IMR-90 (cell line): Measurements from ENCODE around the gene PLCD1. TPM values are rescaled to one million over a fixed set of nuclear protein-coding genes. Genes with fewer than 3 reads are reported as not detected.

ENCODE experiments used
- ATAC-seq: fragments of 200-7000 bp; cut with Tn5 transposase; 2 replicates; pipeline ENCODE4 v1.9.1; 2020; ENCODE audit warnings: low read depth, mild to moderate bottlenecking, moderate library complexity
- BruUV-seq: library from RNA; stranded (reverse); fragments of 400-500 nt; replicated peaks from 2 replicates; lab custom pipeline; 2021; lab: Mats Ljungman, UMichigan
- CTCF ChIA-PET: fragments of 300-600 bp; formaldehyde crosslinking; extraction: SDS; loops from one replicate; lab custom pipeline; 2021; ENCODE audit warnings: antibody characterized with exemption; lab: Yijun Ruan, JAX
- POLR2A ChIA-PET: fragments of 300-600 bp; sonication (Branson Sonifier 250); formaldehyde crosslinking; loops from one replicate; lab custom pipeline; 2022; ENCODE audit warnings: antibody characterized with exemption; ENCODE audit not compliant: unreplicated experiment; lab: Charles Lee
- DNase-seq: peaks from one replicate; pipeline ENCODE4 v3.0.0; 2013
- H2AFZ ChIP-seq: replicated peaks from 2 replicates; pipeline ENCODE3; 2013; ENCODE audit warnings: low read length, mild to moderate bottlenecking; ENCODE audit not compliant: poor library complexity
- H2AK5ac ChIP-seq: 2 replicates; pipeline ENCODE4 v1.6.1; 2013; ENCODE audit warnings: low read depth, low read length, inconsistent platforms
- H2AK9ac ChIP-seq: replicated peaks from 2 replicates; pipeline ENCODE3; 2013; ENCODE audit warnings: mild to moderate bottlenecking, low read depth, low read length, moderate library complexity; ENCODE audit not compliant: poor library complexity
- H2BK120ac ChIP-seq: 2 replicates; pipeline ENCODE4 v1.6.1; 2013; ENCODE audit warnings: low read depth, low read length, inconsistent platforms
- H2BK15ac ChIP-seq: 3 replicates; pipeline ENCODE4 v1.6.1; 2013; ENCODE audit warnings: low read depth, low read length, inconsistent platforms
- H2BK20ac ChIP-seq: 2 replicates; pipeline ENCODE4 v1.6.1; 2013; ENCODE audit warnings: low read depth, mild to moderate bottlenecking, inconsistent platforms, low read length, moderate library complexity
- H2BK5ac ChIP-seq: 2 replicates; pipeline ENCODE4 v1.6.1; 2013; ENCODE audit warnings: mild to moderate bottlenecking, low read depth, low read length, inconsistent platforms; ENCODE audit not compliant: poor library complexity, severe bottlenecking
- H3K14ac ChIP-seq: replicated peaks from 2 replicates; pipeline ENCODE4 v1.6.1; 2013; ENCODE audit warnings: low read depth, low read length, inconsistent platforms
- H3K18ac ChIP-seq: 2 replicates; pipeline ENCODE4 v1.6.1; 2013; ENCODE audit warnings: low read depth, low read length, control low read depth
- H3K23ac ChIP-seq: 2 replicates; pipeline ENCODE4 v1.6.1; 2013; ENCODE audit warnings: low read depth, low read length, inconsistent platforms
- H3K27ac ChIP-seq: 2 replicates; pipeline ENCODE4 v1.5.1; 2013; ENCODE audit warnings: mild to moderate bottlenecking, control low read depth, low read length; ENCODE audit not compliant: insufficient read depth
- H3K27me3 ChIP-seq: 2 replicates; pipeline ENCODE4 v1.6.1; 2013; ENCODE audit warnings: low read length; ENCODE audit not compliant: control insufficient read depth, insufficient read depth
- H3K36me3 ChIP-seq: 2 replicates; pipeline ENCODE4 v1.6.1; 2013; ENCODE audit warnings: low read length, mixed read lengths; ENCODE audit not compliant: control insufficient read depth, insufficient read depth
- H3K4ac ChIP-seq: 2 replicates; pipeline ENCODE4 v1.6.1; 2013; ENCODE audit warnings: low read depth, low read length, inconsistent platforms
- H3K4me1 ChIP-seq: 2 replicates; pipeline ENCODE4 v1.6.1; 2013; ENCODE audit warnings: low read length, mixed read lengths; ENCODE audit not compliant: control insufficient read depth, insufficient read depth
- H3K4me2 ChIP-seq: 2 replicates; pipeline ENCODE4 v1.6.1; 2013; ENCODE audit warnings: low read depth, mild to moderate bottlenecking, control low read depth, low read length, moderate library complexity
- H3K4me3 ChIP-seq: 2 replicates; pipeline ENCODE4 v1.5.1; 2013; ENCODE audit warnings: low read depth, mild to moderate bottlenecking, control low read depth, low read length, moderate library complexity; ENCODE audit not compliant: insufficient read depth
- H3K56ac ChIP-seq: 2 replicates; pipeline ENCODE4 v1.6.1; 2013; ENCODE audit warnings: low read length, inconsistent platforms; ENCODE audit not compliant: insufficient read depth; ENCODE audit errors: extremely low read depth
- H3K79me1 ChIP-seq, 2 experiments: 2 replicates each; pipeline ENCODE4 v1.6.1; 2013; ENCODE audit warnings: low read length in 2 of 2, inconsistent platforms in 1 of 2, low read depth in 1 of 2
- H3K9ac ChIP-seq: 2 replicates; pipeline ENCODE4 v1.6.1; 2013; ENCODE audit warnings: low read depth, low read length, control low read depth
- H3K9me1 ChIP-seq: 2 replicates; pipeline ENCODE4 v1.6.1; 2013; ENCODE audit warnings: low read length, inconsistent platforms; ENCODE audit not compliant: insufficient read depth
- H3K9me3 ChIP-seq: 2 replicates; pipeline ENCODE4 v1.6.1; 2013; ENCODE audit warnings: low read length; ENCODE audit not compliant: control insufficient read depth, insufficient read depth
- H4K20me1 ChIP-seq: 2 replicates; pipeline ENCODE4 v1.6.1; 2013; ENCODE audit warnings: low read length, inconsistent platforms; ENCODE audit not compliant: insufficient read depth
- H4K5ac ChIP-seq: 2 replicates; pipeline ENCODE4 v1.6.1; 2013; ENCODE audit warnings: mild to moderate bottlenecking, low read depth, low read length, control low read depth
- H4K8ac ChIP-seq, 2 experiments: 2 replicates each; pipeline ENCODE4 v1.6.1; 2013; ENCODE audit warnings: low read depth in 2 of 2, low read length in 2 of 2, control low read depth in 1 of 2, inconsistent platforms in 1 of 2
- H4K91ac ChIP-seq: 2 replicates; pipeline ENCODE4 v1.6.1; 2013; ENCODE audit warnings: low read depth, low read length, inconsistent platforms; ENCODE audit not compliant: insufficient read depth
- CHD1 ChIP-seq: IDR thresholded peaks from 2 replicates; pipeline ENCODE4 v1.6.1; 2012; ENCODE audit warnings: low read depth, low read length, improper control_type of control experiment
- NFE2L2 ChIP-seq: fragments of 150-350 bp; IDR thresholded peaks from 2 replicates; pipeline ENCODE4 v1.6.1; 2016; ENCODE audit warnings: low read depth, mild to moderate bottlenecking, low read length
- POLR2A ChIP-seq: IDR thresholded peaks from 2 replicates; pipeline ENCODE4 v1.6.1; 2012; ENCODE audit warnings: mild to moderate bottlenecking, low read depth, low read length
- RFX5 ChIP-seq: IDR thresholded peaks from 2 replicates; pipeline ENCODE4 v1.8.0; 2012; ENCODE audit warnings: low read depth, mild to moderate bottlenecking, low read length, moderate library complexity
- WGBS, 2 experiments: methylation state at CpG; one replicate each; pipeline versions ENCODE4 v1.1.5 to v1.1.7; 2013; ENCODE audit warnings: missing lambda C conversion rate in 2 of 2; ENCODE audit not compliant: insufficient read length in 1 of 2; ENCODE audit errors: extremely low coverage in 2 of 2; 5-methylcytosine and 5-hydroxymethylcytosine counted together
- dilution Hi-C: fragments of 300-500 bp; cut with HindIII; formaldehyde crosslinking; loops from one replicate; pipeline ENCODE4 v1.14.3; 2018; ENCODE audit warnings: low sequenced_read_pairs; ENCODE audit not compliant: unreplicated experiment
- in situ Hi-C: fragments of 300-500 bp; cut with MboI; formaldehyde crosslinking; loops from 3 replicates; pipeline ENCODE4 v1.14.3; 2019; ENCODE audit warnings: low sequenced_read_pairs, inconsistent platforms, mixed read lengths
- intact Hi-C: fragments of 100-400 bp; cut with micrococcal nuclease; formaldehyde crosslinking; loops from 2 replicates; pipeline ENCODE4 v1.10.0; 2022
- polyA plus RNA-seq, 3 experiments: library from polyadenylated mRNA; depleted of rRNA; stranded (reverse); fragments of >200 nt; gene quantifications; 2 replicates each; pipeline ENCODE4 v1.2.3, GENCODE V29; 2012; ENCODE audit warnings: low replicate concordance in 1 of 3
- total RNA-seq: library from RNA; depleted of rRNA; stranded (reverse); fragments of >200 nt; gene quantifications from 2 replicates; pipeline ENCODE4 v1.2.3, GENCODE V29; 2012

Gene PLCD1
- total and polyA plus RNA-seq, 2 of the 4 experiments (the other 2 are of a cell fraction): 14.9 to 16.3 TPM

GRCh38 chr3:37991109-37991508 is 38.3 kb downstream of the PLCD1 start:
- BruUV-seq: no TSS peak

More at GRCh38 chr3:37991109-37991508, 38.3 kb downstream of the PLCD1 start:
- Histone ChIP-seq H2BK120ac (no peak overlapping the region), H3K27me3 (no peaks in the 10 kb centered on the region; the same call in 1 of the 2 replicates), H3K36me3 (peaks cover 3% of the 10 kb centered on the region; the same call in 1 of the 2 replicates), H4K91ac (no peak overlapping the region), H2AFZ (no peak overlapping the region), H2AK9ac (no peak overlapping the region), H2BK15ac (no peak overlapping the region), H3K56ac (no peak overlapping the region), H3K4me2 (no peak overlapping the region), H3K9ac (no peak overlapping the region), H3K23ac (no peak overlapping the region), H2AK5ac (no peak overlapping the region), H4K20me1 (no peaks in the 10 kb centered on the region), H4K5ac (no peak overlapping the region), H3K4ac (no peak overlapping the region), H3K4me3 (no peak overlapping the region), H3K14ac (no peak overlapping the region), H4K8ac (no peak overlapping the region), H3K79me1 (peaks cover 0 to 8% of the 10 kb centered on the region in 2 experiments; a peak in 1 of 4 replicates), H3K18ac (no peak overlapping the region), H3K9me1 (peaks cover 6% of the 10 kb centered on the region), H3K4me1 (peaks cover 2% of the 10 kb centered on the region), H2BK5ac (no peak overlapping the region), H3K27ac (no peak overlapping the region), H2BK20ac (no peak overlapping the region), H3K9me3 (no peaks in the 10 kb centered on the region)
- ChIA-PET POLR2A (no interaction called here), CTCF (no interaction called here)
- DNase-seq (no peak), ATAC-seq (no peak)
- TF ChIP-seq CHD1 (no peak), NFE2L2 (no peak), RFX5 (no peak), POLR2A (no peak)
- intact Hi-C loops (no loop called here), dilution Hi-C loops (no loop called here), in situ Hi-C loops (no loop called here)
- WGBS, 2 experiments: 53% methylated on average over 3 of the region's 6 CpGs; no CpG with 5 or more reads in 1 of the 2 experiments
